OCI-LY1 (cell line): ENCODE results near the gene OR2T3.
"Not testable (repeated sequence)": the region's sequence is repeated elsewhere in the genome, so short reads cannot be mapped to it uniquely, and the experiment has no call there.

Source experiments
- H2AFZ ChIP-seq: fragments of 200-600 bp; sonication (generic), shearing (Covaris generic); 2 replicates; pipeline ENCODE4 v1.6.0; 2014; ENCODE audit warnings: antibody characterized with exemption, mild to moderate bottlenecking, low read length
- H3F3A ChIP-seq: fragments of 200-600 bp; sonication (generic), shearing (Covaris generic); 2 replicates; pipeline ENCODE4 v1.6.0; 2014; ENCODE audit warnings: mild to moderate bottlenecking, antibody characterized with exemption, low read length, moderate library complexity; ENCODE audit not compliant: insufficient read depth
- H3K27ac ChIP-seq: fragments of 200-600 bp; sonication (generic); 2 replicates; pipeline ENCODE4 v1.5.1; 2014; ENCODE audit warnings: low read length, mixed run types, mild to moderate bottlenecking, low read depth; ENCODE audit not compliant: poor library complexity, severe bottlenecking
- H3K27me3 ChIP-seq: fragments of 200-600 bp; sonication (generic); 2 replicates; pipeline ENCODE4 v1.6.0; 2014; ENCODE audit warnings: antibody characterized with exemption, mild to moderate bottlenecking, low read length, moderate library complexity; ENCODE audit not compliant: insufficient read depth
- H3K36me3 ChIP-seq: fragments of 200-600 bp; sonication (generic); 2 replicates; pipeline ENCODE4 v1.6.1; 2014; ENCODE audit warnings: mild to moderate bottlenecking, antibody characterized with exemption, low read length, moderate library complexity, mixed read lengths; ENCODE audit not compliant: insufficient read depth
- H3K4me1 ChIP-seq: fragments of 200-600 bp; sonication (generic); 2 replicates; pipeline ENCODE4 v1.5.1; 2014; ENCODE audit warnings: mild to moderate bottlenecking, low read length, moderate library complexity; ENCODE audit not compliant: insufficient read depth, severe bottlenecking
- H3K4me2 ChIP-seq: fragments of 200-600 bp; sonication (generic), shearing (Covaris generic); 2 replicates; pipeline ENCODE4 v1.6.1; 2014; ENCODE audit warnings: low read length
- H3K4me3 ChIP-seq: fragments of 200-600 bp; sonication (generic); 2 replicates; pipeline ENCODE4 v1.5.1; 2014; ENCODE audit warnings: low read length, low read depth, mild to moderate bottlenecking, mixed read lengths; ENCODE audit not compliant: poor library complexity, severe bottlenecking
- H3K79me2 ChIP-seq: fragments of 200-600 bp; shearing (Covaris generic); 2 replicates; pipeline ENCODE4 v1.6.1; 2016; ENCODE audit warnings: mixed run types, low read length, mixed read lengths; ENCODE audit not compliant: insufficient read depth
- H3K9ac ChIP-seq: fragments of 200-600 bp; sonication (generic), shearing (Covaris generic); 2 replicates; pipeline ENCODE4 v1.6.1; 2014; ENCODE audit warnings: mild to moderate bottlenecking, low read length, mixed read lengths
- H3K9me2 ChIP-seq: fragments of 200-600 bp; sonication (generic), shearing (Covaris generic); 2 replicates; pipeline ENCODE4 v1.6.1; 2014; ENCODE audit warnings: low read depth, mild to moderate bottlenecking, low read length, mixed read lengths
- H3K9me3 ChIP-seq: fragments of 200-600 bp; shearing (Covaris generic); 2 replicates; pipeline ENCODE4 v1.6.1; 2014; ENCODE audit warnings: low read length, mixed read lengths
- H4K20me1 ChIP-seq: fragments of 200-600 bp; sonication (generic), shearing (Covaris generic); 2 replicates; pipeline ENCODE4 v1.6.0; 2016; ENCODE audit warnings: mild to moderate bottlenecking, low read length; ENCODE audit not compliant: insufficient read depth

OR2T3 gene

DNA sequence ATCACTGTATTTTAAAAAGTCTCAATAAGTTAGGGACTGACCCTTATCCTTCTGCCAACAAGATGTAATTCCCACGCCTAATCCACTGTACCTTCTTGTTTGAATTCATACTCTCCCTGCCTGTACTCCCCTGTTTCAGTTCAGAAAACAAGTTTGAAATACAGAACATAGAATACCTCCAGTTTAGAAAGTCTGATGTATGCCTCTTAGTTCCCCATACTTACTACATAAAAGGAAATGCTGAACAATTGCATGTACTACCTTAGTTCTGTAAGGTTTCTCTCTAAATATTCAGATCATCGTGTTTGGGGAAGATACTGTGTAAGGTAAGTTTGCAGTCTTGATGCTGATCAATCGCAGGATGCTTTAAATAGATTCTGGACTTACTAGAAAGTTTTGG lies 36.8 kb upstream of the OR2T3 start:
- not testable (repeated sequence) for H4K20me1 ChIP-seq, H3F3A ChIP-seq, H3K9me2 ChIP-seq, H3K4me3 ChIP-seq, H3K4me1 ChIP-seq, H3K9me3 ChIP-seq, H3K27me3 ChIP-seq, H3K79me2 ChIP-seq, H3K9ac ChIP-seq, H3K4me2 ChIP-seq, H3K36me3 ChIP-seq, H3K27ac ChIP-seq, H2AFZ ChIP-seq

DNA sequence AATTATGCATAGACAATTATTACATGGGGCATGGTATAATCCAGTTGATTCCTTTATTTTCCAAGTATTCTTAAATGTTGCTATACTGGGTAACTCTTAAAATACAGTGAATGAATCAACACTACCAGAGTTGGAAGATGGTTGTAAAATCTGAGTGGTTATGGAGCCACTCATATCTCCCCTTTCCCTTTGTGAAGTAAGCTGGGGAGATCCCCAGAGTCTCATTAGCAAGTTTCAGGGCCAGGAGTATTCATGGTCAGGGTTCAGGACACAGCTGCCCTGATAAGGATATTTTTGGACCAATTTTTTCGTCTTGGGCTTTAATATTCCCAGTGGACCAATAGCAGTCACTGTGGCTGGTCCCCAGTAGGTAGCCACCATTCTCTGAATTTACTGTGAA lies 34.5 kb upstream of the OR2T3 start:
- H3K4me3 ChIP-seq, H3K4me2 ChIP-seq, H3K9me2 ChIP-seq, H3K4me1 ChIP-seq, H4K20me1 ChIP-seq, H3K36me3 ChIP-seq, H3F3A ChIP-seq, H3K9me3 ChIP-seq, H3K27me3 ChIP-seq, H2AFZ ChIP-seq, H3K27ac ChIP-seq, H3K79me2 ChIP-seq, H3K9ac ChIP-seq: not testable (repeated sequence)

DNA sequence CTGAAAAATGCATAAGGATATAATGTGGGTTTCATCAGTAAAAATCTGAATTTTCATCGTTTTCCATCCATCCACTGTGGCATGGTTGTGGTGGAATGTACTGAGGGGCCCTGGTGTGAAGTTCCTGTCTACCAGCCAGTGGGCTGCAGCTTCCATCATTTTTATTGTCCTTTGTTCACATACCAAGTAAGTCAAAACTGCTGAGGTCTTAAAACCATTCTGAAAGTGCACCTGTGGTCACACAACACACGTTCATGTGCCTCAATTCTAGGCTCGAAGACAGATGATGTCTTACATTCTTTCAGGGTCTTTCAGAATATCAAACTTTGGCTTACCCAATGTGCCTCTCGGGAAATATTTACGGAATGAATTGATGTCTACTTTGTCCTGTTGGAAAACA lies 33.9 kb upstream of the OR2T3 start:
- H3K27me3 ChIP-seq, H3K9me2 ChIP-seq, H2AFZ ChIP-seq, H3K9me3 ChIP-seq, H4K20me1 ChIP-seq, H3K9ac ChIP-seq, H3K4me2 ChIP-seq, H3F3A ChIP-seq, H3K4me3 ChIP-seq, H3K79me2 ChIP-seq, H3K27ac ChIP-seq, H3K36me3 ChIP-seq, H3K4me1 ChIP-seq: not testable (repeated sequence)

DNA sequence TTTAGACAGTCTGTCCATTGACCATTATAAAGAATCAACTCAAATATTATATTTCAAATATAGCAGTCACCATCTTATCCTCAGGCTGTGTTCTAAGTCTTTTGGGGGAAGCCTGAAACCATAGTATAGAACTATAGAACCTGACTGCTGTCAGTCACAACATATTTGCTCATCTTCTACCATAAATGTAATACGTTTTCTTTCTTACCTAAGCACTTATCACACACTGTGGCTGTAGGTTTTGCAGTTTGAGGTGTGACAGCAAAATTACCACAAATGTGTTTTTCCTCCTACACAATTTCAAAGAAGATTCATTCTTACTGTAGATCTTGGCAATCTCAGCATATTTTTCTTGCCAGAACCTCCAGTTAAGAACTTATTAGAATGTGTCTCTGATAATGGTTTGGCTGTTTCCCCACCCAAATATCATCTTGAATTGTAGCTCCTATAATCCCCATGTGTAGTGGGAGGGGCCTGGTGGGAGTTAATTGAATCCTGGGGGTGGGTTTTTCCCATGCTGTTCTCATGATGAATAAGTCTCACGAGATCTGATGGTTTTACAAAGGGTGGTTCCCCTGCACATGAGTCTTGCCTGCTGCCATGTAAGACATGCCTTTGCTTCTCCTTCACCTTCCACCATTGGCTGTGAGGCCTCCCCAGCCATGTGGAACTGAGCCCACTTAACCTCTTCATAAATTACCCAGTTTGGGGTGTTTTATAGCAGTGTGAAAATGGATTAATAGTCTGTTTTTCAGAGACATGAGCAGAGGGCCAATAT lies 30.5 kb upstream of the OR2T3 start:
- H3K9me3 ChIP-seq, H3K4me3 ChIP-seq, H3K27ac ChIP-seq, H4K20me1 ChIP-seq, H3K27me3 ChIP-seq, H3K36me3 ChIP-seq, H2AFZ ChIP-seq, H3K4me1 ChIP-seq, H3K9ac ChIP-seq, H3K4me2 ChIP-seq, H3F3A ChIP-seq, H3K79me2 ChIP-seq, H3K9me2 ChIP-seq: not testable (repeated sequence)

DNA sequence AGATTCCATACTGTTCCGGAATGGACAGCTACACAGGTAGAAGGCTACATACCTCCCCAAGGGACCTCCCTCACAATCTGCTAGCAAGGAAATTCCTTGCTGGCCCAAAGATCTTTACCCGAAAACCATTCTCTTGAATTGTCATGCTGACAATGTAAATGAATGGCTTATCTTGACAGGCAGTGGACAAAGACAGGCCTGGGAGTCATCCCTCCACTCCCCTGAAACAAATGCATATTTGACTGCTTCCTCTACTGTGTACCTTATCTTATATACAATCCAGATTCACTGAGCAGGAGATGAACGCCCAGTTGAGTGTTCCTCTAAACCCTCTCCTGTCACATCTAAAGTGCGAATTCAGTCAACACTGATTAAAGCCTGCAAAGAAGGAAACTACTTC lies 28.5 kb upstream of the OR2T3 start:
- not testable (repeated sequence) for H3K9ac ChIP-seq, H3K27ac ChIP-seq, H3K79me2 ChIP-seq, H3K4me3 ChIP-seq, H3K27me3 ChIP-seq, H3K4me1 ChIP-seq, H2AFZ ChIP-seq, H3K9me3 ChIP-seq, H3F3A ChIP-seq, H4K20me1 ChIP-seq, H3K9me2 ChIP-seq, H3K4me2 ChIP-seq, H3K36me3 ChIP-seq

DNA sequence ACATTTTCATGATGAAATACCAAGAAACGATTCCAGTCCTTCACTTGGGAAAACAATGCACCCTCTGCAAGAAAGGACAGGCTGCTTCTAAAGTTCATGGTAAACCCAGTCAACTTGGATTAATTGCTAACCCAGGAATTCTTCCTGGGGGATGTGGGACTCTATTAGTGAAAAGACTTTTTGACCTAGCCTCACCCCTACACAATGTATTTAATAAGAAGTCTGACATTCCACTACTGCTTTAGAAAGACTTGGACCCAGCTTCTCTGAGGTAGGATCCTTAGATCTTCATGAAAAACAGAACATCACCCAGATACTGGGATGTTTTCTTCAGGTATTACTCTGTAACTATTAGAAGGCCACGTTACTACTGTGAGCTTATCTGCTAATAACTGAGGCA lies 27.8 kb upstream of the OR2T3 start, which contains the start of gene OR2T2:
Gene OR2T2, plus strand, starts transcription at position 239 of the 400 bp plus-strand sequence. CDS start 7,161 bp downstream, outside the sequence.
- H2AFZ ChIP-seq, H3K4me3 ChIP-seq, H3K36me3 ChIP-seq, H3F3A ChIP-seq, H4K20me1 ChIP-seq, H3K4me2 ChIP-seq, H3K27me3 ChIP-seq, H3K79me2 ChIP-seq, H3K9ac ChIP-seq, H3K4me1 ChIP-seq, H3K27ac ChIP-seq, H3K9me3 ChIP-seq, H3K9me2 ChIP-seq: not testable (repeated sequence)

DNA sequence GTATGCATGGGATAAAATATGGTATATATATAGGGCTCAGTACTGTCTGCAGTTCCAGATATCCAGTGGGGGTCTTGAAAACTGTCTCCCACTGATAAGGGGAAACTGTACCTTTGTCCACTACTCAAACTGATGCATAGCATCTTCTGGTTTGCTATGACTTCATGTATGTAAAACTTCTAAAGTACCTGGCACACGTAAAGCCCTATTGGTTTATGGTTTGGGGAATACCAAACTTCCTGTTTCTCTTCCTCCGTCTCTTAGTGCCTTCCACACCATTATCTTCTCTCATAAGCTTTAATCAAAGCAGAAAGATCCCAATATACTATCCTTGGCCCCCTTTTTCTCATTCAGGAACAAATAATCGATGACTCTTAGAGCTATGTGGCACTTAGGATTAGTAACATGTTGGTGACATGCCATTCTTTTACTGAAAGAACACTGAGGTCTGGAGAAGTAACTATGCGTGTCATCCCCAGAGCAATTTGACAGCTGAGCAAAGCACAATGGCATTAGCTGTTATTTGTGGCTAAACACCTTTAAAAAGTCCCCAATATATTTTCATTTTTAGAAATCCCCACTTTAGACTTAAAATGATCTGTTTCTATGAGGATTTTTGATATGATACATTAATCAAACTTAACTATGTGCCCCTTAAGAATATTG lies 24.6 kb upstream of the OR2T3 start:
- not testable (repeated sequence) for H2AFZ ChIP-seq, H3K36me3 ChIP-seq, H3K27me3 ChIP-seq, H3K27ac ChIP-seq, H3K79me2 ChIP-seq, H3K4me2 ChIP-seq, H4K20me1 ChIP-seq, H3K4me3 ChIP-seq, H3F3A ChIP-seq, H3K4me1 ChIP-seq, H3K9me3 ChIP-seq, H3K9ac ChIP-seq, H3K9me2 ChIP-seq
